ENCODE data around the gene PAQR7. TPM values are rescaled to one million over a fixed set of nuclear protein-coding genes. Genes with fewer than 3 reads are reported as not detected.

PAQR7 gene
- total RNA-seq (2014; rRNA removed; shearing (Covaris generic)), result 6.6 and 7.4 TPM in 2 replicates

GRCh38 chr1:25875154-25875855 is at the start of gene PAQR7:
TSS of gene PAQR7 (minus strand) at chr1:25875708. CDS start at chr1:25863839, 11,869 bp downstream.

GRCh38 chr1:25905680-25906643 is 30.5 kb upstream of the PAQR7 start, which contains the start of gene STMN1:
TSS of gene STMN1 (minus strand) at chr1:25906419. CDS start at chr1:25904676, 1,743 bp downstream.

GRCh38 chr1:25858906-25859789 is 16.4 kb downstream of the PAQR7 start, which contains the start of gene AUNIP:
TSS of gene AUNIP (minus strand) at chr1:25859457. CDS start at chr1:25859357, 100 bp downstream.

GRCh38 chr1:25819491-25820246 is 55.8 kb downstream of the PAQR7 start, which contains the start of gene MTFR1L:
TSS of gene MTFR1L (plus strand) at chr1:25819954. CDS start at chr1:25823105, 3,151 bp downstream.

Small RNAs within 50 kb of the gene (small RNA-seq; reads per million reads assigned to genes)
- not detected for gene AL033528.1
- gene RF00019, result not detected
- not detected for gene SNRPFP2

Other genes with a start within 250 kb of the PAQR7 start
- 29.1 and 41.2 TPM in 2 replicates for gene SELENON, start 75.5 kb downstream of the PAQR7 start, total RNA-seq (2014; rRNA removed; shearing (Covaris generic))
- 42.2 and 43.2 TPM in 2 replicates for gene MTFR1L, start 55.8 kb downstream of the PAQR7 start, total RNA-seq (2014; rRNA removed; shearing (Covaris generic))
- gene AUNIP, start 16.3 kb downstream of the PAQR7 start, total RNA-seq (2014; rRNA removed; shearing (Covaris generic)), result 20.7 and 27.8 TPM in 2 replicates
- gene STMN1, start 30.7 kb upstream of the PAQR7 start, total RNA-seq (2014; rRNA removed; shearing (Covaris generic)), result 462 and 503 TPM in 2 replicates
- 9.5 and 9.9 TPM in 2 replicates for gene PAFAH2, start 122.4 kb upstream of the PAQR7 start, total RNA-seq (2014; rRNA removed; shearing (Covaris generic))
- 12.3 and 17.5 TPM in 2 replicates for gene EXTL1, start 146.1 kb upstream of the PAQR7 start, total RNA-seq (2014; rRNA removed; shearing (Covaris generic))
- gene SLC30A2, start 170.4 kb upstream of the PAQR7 start, total RNA-seq (2014; rRNA removed; shearing (Covaris generic)), result not detected in 2 replicates
- not detected in 2 replicates for gene TRIM63, start 191.9 kb upstream of the PAQR7 start, total RNA-seq (2014; rRNA removed; shearing (Covaris generic))
- gene PDIK1L, start 236.1 kb upstream of the PAQR7 start, total RNA-seq (2014; rRNA removed; shearing (Covaris generic)), result 4.8 and 5.0 TPM in 2 replicates